ENCODE results near the gene KCNMB2.

DNA sequence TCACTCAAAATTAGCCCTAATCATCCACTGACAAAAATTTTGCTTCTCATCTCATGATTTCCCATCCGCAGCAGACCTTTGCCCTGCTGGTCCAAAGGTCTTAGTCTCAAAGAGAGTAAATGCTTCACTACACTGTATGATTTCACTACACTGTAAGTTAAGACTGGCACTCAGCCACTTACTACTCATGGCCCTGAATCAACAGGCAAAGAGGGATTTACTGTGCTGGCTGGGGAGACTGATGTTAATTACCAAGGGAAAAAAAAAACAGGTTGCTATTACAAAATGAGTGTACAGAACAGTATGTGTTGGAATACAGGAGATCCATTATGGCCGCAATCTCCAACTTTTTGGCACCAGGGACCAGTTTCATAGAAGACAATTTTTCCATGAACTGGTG is 320.6 kb downstream of the KCNMB2 start:
- TF ChIP-seq EZH2 (IDR thresholded peaks at IDR 0.05; ENCODE audit: low read length, unreplicated experiment) (no peak), EZH2phosphoT487 (IDR thresholded peaks at IDR 0.05; ENCODE audit: borderline replicate concordance, low read length) (no peak)
- TF ChIP-seq, protein P1, sequence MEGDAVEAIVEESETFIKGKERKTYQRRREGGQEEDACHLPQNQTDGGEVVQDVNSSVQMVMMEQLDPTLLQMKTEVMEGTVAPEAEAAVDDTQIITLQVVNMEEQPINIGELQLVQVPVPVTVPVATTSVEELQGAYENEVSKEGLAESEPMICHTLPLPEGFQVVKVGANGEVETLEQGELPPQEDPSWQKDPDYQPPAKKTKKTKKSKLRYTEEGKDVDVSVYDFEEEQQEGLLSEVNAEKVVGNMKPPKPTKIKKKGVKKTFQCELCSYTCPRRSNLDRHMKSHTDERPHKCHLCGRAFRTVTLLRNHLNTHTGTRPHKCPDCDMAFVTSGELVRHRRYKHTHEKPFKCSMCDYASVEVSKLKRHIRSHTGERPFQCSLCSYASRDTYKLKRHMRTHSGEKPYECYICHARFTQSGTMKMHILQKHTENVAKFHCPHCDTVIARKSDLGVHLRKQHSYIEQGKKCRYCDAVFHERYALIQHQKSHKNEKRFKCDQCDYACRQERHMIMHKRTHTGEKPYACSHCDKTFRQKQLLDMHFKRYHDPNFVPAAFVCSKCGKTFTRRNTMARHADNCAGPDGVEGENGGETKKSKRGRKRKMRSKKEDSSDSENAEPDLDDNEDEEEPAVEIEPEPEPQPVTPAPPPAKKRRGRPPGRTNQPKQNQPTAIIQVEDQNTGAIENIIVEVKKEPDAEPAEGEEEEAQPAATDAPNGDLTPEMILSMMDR (conservative IDR thresholded peaks at IDR 0.05; ENCODE audit: low read depth, low read length) = no peak
